ENCODE measurements around the gene NTN1.

NTN1 gene

DNA sequence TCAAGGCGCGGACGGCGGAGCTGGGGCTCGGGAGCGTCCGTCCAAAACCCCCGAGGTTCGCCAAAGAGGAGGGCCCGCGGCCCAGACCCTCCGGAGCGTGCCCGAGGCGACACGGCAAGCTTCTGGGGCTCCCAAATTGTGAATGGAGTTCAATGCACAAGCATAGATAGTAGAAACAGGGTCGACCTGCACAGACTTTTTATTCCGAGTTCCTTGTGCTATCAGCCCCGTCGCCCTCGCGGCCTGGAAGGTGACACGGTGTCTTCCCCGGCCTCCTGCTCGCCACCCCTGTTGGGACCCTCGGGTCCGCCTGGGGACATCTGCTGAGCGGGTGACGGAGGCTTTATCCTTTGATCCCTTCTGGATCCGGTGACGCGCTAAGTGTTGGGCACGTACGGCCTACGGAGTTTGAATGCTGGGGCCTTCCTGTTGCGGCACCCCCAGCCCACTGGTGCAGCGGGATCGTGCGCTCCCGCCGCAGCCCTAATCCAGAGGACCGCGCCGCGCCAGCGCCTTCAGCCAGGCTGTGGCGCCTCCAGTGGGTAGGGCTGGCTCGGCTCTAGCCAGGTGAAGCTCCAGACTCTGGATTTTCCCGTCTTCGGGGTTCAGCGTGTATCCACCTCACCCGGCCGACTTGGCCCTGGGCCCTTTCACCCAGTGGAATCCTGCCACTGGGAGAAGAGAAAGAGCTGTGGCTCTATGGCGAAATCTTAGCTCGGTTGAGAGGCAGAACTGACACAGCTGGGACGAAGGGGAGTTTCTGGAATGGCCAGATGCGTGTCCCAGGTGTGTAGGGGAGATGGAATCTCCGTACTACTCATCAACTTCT is 17.0 kb upstream of the NTN1 start:
- H3K4me3 ChIP-seq (ENCODE audit: low read length): no peak overlapping the region
- no peak for DNase-seq (ENCODE audit: low read depth, low spot score)

DNA sequence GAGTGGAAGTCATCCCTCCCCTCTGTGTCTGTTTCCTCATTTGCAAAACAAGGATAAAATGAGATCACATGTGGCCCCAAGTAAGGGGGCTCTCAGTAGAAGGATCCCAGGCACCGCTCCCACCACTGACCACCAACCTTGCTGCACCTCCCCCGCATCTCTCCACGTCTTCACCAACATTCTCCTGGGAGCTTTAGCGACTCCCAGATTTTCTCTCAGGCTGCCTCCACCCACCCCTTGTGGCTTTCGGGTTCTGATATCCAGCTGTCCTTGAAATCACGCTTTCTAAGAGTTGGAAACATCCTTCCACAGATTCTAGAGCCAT is 16.4 kb upstream of the NTN1 start:
- no peak for DNase-seq (ENCODE audit: low read depth, low spot score)

DNA sequence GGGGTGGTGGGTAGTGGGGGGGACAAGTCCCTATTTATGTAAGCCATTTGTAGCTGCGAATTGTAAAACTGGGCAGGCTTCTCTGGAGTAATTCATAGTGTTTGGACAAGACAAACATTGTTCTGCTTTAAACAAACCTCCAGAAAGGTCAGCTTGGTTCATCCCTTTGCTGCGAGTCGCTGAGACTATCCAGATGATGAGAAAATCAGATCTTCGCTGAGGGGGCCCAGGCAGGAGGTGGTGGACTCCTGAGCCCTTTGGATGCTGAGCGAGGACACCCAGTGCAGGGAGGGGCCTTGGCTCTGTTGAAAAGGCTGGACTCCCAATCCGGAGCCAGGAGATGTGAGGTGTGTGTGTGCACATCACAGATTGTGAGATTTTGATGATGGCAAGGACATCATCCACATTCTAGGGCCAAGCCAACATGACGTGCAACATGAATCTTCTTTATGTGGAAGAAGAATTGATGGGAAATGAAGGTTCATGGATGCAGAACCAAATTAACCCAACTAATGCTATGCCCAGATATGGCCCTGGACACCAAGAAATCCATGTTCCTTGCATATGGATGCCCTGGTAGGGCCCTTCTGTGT is 15.0 kb upstream of the NTN1 start:
- no peak overlapping the region for H3K4me3 ChIP-seq (ENCODE audit: low read length)
- DNase-seq (ENCODE audit: low read depth, low spot score): no peak

More for the DNA sequence above, 16.4 kb upstream of the NTN1 start:
- H3K4me3 ChIP-seq (ENCODE audit: low read length): no peak overlapping the region

DNA sequence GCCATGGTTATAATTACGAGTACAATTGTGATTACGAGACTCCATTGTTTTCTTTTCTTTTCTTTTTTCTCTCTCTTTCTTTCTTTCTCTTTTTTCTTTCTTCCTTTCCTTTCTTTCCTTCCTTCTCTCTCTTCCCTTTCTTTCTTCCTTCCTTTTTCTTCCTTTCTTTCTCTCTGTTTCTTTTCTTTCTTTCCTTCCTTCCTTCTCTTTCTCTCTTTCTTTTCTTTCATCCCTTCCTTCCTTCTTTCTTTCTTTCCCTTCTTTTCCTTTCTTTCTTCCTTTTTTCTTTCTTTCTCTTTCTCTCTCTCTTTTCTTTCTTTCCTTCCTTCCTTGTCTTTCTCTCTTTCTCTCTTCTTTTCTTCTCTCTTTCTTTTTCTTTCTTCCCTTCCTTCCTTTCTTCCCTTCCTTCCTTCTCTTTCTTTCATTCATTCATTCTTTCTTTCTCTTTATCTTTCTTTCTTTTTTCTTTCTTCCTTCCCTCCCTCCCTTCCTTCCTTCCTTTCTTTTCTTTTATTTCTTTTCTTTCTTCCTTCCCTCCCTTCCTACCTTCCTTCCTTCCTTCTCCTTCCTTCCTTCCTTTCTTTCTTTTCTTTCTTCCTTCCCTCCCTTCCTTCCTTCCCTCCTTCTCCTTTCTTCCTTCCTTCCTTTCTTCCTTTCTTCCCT is 14.1 kb upstream of the NTN1 start:
- DNase-seq (ENCODE audit: low read depth, low spot score): no peak
- no peak overlapping the region for H3K4me3 ChIP-seq (ENCODE audit: low read length)

DNA sequence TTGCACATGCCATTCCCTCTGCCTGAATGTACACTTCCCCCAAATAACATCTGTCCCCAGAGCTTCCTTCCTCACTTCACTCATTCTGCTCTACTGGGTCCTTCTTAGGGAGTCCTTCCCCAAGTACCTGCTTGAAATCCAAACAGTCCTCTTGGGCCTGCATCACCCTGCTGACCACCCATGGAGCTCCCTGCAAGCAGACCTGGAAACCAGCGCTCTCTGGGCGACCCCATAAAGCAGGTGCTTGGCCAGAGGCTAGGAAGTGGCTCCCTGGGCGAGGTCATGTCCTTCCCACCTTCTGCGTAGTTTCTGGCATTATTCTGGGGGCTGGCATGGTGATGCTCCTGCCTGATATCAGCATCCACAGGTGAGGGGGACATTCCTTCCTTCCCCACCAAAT is 12.2 kb upstream of the NTN1 start:
- no peak overlapping the region for H3K4me3 ChIP-seq (ENCODE audit: low read length)
- DNase-seq (ENCODE audit: low read depth, low spot score): no peak

DNA sequence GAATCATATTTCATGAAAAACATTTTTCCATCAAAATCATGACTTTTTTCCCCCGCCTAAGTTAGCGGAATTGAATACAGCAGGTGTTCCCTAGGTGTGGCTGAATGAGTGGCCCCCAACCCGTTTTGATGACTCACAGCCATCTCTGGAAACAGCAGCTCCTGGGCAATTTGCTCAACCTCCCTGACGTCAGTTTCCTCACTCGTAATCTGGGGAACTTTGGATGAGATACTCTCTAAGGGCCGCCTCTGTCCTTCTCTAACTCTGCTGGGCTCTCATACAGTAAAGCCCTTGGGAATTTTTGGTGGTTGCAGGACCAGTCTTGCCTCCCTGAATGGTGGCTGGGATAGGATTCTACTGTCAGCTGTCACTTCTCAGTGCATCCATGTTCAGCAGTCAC is 11.6 kb upstream of the NTN1 start:
- DNase-seq (ENCODE audit: low read depth, low spot score): no peak
- no peak overlapping the region for H3K4me3 ChIP-seq (ENCODE audit: low read length)

DNA sequence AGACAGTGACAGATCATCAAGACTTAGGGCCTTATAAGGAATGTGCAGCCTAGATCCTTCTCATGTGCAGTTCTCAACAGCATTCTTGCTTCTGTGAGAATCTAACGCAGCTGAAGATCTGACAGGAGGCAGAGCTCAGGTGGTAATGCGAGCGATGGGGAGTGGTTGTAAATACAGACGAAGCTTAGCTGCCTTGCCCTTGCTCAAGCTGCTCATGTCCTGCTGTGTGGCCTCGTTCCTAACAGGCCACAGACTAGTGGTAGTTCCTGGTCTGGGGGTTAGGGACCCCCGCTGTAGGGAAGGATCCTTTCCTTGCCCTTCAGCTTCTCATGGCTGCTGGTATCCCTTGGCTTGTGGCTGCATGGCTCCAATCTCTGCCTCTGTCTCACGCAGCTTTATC is 10.3 kb upstream of the NTN1 start:
- H3K4me3 ChIP-seq (ENCODE audit: low read length): no peak overlapping the region
- DNase-seq (ENCODE audit: low read depth, low spot score): no peak

DNA sequence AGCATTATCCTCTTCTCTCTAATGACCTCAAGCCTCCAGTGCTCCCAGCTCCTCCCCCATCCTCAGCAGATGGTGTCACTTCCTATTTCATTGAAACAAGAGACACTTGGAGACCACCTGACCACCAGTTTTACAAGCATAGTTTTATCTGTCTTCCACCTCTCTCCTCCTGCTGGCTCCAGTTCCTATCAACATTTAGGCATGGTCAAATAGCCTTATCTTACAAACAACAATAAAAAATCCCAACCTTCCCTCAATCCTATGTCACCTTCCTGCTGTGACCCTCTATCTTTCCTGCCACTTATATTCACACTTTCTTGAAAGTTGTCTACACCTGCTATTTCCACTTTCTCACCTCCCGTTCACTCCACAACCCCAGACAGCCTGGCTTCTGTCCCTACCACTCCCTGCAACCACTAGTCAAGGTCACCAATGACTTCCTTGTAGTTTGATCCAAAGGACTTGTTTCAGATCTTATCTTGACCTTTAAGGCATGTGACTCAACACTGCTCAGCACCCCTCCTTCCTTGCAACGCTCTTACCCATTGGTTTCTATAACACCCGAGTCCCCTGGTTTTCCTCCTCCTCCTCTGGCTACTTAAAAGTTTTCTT is 4.3 kb upstream of the NTN1 start:
- no peak overlapping the region for H3K4me3 ChIP-seq (ENCODE audit: low read length)
- DNase-seq (ENCODE audit: low read depth, low spot score): no peak

DNA sequence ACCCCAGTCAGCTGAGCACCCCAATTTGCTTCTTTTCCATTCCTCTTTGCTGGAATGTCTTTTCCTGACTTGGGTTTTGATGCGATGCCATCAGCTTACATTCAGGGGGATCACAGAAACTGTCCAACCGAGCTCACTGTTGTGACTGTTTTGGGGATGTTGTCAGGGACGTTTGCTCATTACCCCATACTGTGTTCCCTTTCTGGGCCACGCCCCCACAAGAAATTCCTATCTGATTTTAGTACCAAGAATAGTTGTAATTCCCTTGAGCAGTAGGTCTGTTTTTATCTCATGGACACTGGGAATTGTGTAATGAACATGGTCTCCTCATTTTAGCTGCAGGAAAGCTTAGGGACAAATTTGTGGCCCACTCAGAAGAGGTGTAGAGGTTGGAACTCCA is 2.6 kb upstream of the NTN1 start:
- H3K4me3 ChIP-seq (ENCODE audit: low read length): no peak overlapping the region
- no peak for DNase-seq (ENCODE audit: low read depth, low spot score)

DNA sequence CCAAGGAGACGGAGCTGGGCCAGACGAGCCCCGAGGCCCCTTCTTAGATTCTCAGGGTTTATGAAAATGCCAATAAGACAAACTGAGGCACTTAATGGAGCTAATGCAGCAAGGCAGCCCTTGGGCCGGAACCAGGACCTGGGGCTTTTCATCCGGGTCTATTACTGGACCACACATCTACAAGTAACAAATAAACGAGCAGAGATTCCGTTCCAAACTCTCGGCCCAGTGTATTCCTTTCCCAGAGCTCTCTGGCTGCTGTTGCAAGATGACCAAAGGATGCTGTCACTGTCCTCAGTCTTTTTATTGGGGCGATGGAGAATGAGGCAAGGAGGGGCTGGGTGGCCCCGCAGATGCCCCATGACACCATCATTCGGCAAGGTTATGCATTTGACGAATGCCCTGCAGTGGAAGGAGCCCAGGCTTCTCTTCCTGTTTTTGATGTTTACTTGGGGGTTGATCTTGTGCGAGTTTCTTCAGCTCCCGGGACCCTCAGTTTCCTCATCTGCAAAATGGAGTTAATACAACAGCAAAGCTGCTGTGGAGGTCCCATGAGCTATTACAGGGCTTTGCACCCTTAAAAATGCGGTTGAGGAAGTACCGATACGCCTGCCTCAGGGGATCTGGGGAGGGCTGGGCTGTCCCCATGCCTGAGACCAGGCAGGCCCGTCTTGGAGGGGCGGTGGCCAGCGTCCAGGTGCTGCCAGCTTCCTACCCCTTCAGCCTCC is 1.1 kb upstream of the NTN1 start:
- DNase-seq (ENCODE audit: low read depth, low spot score): no peak
- peak overlapping the region; percentile 55 for H3K4me3 ChIP-seq (ENCODE audit: low read length)

DNA sequence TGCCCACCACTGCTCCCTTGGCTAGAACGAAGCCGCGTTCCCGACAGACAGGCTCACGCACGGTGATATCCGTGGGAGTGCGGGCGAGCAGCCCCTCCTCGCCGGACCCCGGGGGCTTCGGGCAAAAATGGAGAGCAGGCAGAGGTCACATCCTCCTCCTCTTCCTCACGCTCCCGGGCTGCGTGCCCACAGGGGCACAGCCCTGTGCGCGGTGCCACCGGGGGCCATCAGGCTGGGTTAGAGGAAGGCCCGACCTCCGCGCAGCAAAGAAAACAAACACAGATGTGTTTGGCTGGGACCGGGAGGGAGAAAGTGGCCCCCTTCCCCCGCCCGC is 519 bp upstream of the NTN1 start:
- peak overlapping the region; percentile 55 for H3K4me3 ChIP-seq (ENCODE audit: low read length)
- no peak for DNase-seq (ENCODE audit: low read depth, low spot score)

DNA sequence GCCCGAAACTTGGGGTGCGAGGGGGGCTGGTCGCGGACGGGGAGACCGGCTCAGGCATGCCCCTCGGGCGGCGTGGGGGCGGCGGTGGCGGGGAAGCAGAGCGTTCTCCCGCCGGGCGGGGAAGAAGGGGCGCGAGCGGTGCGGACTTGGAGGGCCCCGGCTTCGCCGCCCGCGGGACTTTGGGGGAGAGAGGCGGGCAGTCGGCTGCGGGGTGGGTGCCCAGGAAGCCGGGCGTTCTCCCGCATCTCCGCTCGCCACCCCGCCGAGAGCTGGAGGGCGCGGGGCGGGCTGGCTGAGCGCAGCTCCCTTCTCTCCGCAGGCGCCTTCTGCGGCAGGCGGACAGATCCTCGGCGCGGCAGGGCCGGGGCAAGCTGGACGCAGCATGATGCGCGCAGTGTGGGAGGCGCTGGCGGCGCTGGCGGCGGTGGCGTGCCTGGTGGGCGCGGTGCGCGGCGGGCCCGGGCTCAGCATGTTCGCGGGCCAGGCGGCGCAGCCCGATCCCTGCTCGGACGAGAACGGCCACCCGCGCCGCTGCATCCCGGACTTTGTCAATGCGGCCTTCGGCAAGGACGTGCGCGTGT is 772 bp downstream of the NTN1 start:
- H3K4me3 ChIP-seq (ENCODE audit: low read length): peak overlapping the region; percentile 32; the same call in 1 of the 2 replicates
- no peak for DNase-seq (ENCODE audit: low read depth, low spot score)

DNA sequence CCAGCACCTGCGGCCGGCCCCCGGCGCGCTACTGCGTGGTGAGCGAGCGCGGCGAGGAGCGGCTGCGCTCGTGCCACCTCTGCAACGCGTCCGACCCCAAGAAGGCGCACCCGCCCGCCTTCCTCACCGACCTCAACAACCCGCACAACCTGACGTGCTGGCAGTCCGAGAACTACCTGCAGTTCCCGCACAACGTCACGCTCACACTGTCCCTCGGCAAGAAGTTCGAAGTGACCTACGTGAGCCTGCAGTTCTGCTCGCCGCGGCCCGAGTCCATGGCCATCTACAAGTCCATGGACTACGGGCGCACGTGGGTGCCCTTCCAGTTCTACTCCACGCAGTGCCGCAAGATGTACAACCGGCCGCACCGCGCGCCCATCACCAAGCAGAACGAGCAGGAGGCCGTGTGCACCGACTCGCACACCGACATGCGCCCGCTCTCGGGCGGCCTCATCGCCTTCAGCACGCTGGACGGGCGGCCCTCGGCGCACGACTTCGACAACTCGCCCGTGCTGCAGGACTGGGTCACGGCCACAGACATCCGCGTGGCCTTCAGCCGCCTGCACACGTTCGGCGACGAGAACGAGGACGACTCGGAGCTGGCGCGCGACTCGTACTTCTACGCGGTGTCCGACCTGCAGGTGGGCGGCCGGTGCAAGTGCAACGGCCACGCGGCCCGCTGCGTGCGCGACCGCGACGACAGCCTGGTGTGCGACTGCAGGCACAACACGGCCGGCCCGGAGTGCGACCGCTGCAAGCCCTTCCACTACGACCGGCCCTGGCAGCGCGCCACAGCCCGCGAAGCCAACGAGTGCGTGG is 1.5 kb downstream of the NTN1 start:
- no peak for DNase-seq (ENCODE audit: low read depth, low spot score)
- no peak overlapping the region for H3K4me3 ChIP-seq (ENCODE audit: low read length)

DNA sequence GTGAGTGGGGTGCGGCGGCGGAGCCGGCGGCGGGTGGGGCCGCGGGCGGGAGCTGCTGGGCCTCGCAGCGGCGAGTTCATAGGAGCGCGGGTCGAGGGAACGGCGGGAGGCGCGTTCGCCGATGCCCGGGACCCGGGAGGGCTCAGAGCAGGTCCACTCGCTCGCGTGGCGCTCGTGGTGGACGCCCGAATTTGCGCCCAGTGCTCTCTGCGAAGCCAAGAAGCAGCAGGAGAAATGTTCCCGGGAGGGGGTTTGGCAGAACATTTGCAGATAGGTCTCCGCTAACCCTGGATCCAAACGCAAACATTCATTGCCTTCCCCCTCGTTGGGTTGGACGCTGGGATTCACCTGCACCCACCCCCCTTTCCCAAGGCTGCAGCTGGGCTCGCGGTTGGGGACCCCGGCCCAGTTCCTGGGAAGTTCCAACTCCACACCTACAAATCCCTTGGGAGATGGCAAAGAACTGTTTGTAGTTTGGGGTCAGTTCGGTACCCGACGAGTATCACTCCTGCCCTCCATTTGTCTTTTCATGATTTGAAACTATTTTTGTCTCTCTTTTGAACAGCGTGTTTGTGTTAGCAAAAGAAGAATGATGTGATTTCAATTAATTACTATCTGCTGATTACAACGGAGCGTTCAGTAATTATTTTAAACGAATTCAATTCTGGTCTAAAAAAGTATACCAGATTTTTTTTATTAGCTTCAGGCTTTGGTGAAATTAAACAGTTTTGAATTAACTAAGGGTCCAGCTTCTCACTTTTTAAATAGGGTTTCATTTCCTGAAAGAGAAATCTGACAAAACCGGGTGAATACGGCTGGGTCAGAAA is 2.3 kb downstream of the NTN1 start:
- no peak for DNase-seq (ENCODE audit: low read depth, low spot score)
- H3K4me3 ChIP-seq (ENCODE audit: low read length): no peak overlapping the region

DNA sequence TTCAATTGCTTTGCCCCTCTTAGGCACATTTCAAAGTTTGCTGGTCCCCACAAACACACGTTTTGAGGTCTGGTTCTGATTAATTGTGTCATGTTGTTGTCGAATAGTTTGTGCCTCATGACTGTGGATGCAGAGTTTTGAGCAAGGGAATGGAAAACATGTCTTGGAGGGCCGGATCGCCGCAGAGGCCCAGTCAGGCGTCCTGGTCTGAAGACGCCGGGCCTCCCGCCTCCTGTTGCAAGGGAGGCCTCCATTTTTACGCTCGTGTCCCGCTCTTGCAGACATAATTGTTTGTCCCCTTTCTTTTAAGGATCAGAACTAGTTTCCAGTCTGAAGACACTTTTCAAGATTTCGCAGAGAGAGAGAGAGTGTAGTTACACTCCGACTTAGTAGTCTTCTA is 3.2 kb downstream of the NTN1 start:
- no peak for DNase-seq (ENCODE audit: low read depth, low spot score)
- no peak overlapping the region for H3K4me3 ChIP-seq (ENCODE audit: low read length)

DNA sequence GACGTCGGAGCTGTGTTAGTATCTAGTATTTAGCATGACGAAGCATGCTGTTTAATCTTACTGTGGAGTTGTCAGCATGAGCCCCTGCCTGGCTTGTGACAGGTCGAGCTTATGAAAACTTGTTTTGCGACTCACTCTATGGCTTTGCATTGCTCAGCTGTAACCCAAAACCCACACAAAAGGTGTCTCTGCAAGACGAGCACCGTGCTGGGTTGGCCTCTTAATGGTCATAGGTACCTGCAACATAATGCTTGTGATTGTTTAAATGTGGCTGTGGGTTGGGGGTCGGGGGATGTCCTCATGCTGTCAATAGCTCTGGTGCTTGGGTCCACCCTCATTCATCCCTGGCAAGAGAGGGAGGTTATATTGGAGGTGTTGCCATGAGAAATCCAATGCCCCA is 5.4 kb downstream of the NTN1 start:
- H3K4me3 ChIP-seq (ENCODE audit: low read length): no peak overlapping the region
- DNase-seq (ENCODE audit: low read depth, low spot score): no peak

DNA sequence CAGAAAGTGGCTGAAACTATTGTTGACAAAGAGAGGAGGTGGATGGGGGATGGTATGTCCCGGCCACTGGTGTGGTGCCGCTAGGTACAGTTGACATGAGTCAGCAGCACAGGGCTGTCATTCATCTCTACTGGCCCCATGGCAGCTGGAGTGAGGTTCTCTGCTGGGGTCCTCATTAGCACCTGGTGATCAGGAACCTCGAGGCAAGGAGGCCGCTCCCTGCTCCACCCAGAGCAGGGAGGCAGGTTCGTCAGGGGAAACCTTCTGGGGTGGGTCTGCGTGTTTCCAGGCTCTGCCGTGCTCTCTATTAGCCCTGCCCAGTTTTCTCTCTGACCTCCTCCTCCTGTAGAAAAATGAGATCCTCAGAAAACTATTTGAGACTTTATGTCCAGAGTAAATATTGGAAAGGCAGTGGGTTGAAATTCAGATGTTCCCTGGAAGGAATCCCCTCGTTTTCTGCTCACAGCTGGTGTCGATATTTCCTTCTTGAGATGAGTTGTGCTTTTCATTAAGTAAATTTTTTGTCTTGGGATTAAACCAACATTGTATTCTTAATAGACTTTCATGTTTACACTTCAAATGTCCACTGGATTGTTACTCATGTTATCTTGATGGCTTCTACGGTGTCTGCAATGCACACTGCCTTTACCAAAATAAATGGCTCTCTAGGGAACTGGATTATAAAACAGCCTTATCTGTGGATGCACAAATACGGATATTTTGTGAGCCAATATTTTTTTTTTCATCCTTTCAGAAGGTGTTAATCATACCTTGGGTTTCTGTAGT is 7.1 kb downstream of the NTN1 start:
- DNase-seq (ENCODE audit: low read depth, low spot score): no peak
- no peak overlapping the region for H3K4me3 ChIP-seq (ENCODE audit: low read length)
